Glutamatergic neuron (in vitro differentiated cells): ENCODE measurements around the gene EXOC8. TPM values are rescaled to one million over a fixed set of nuclear protein-coding genes. Genes with fewer than 3 reads are reported as not detected.

Source experiments
- DNase-seq: peaks from one replicate; pipeline ENCODE4 v3.0.0; 2022
- H3K27ac Mint-ChIP-seq: one replicate; pipeline ENCODE4 v1.8.0; 2020; ENCODE audit warnings: mild to moderate bottlenecking, mixed read lengths, inconsistent platforms; ENCODE audit not compliant: unreplicated experiment
- H3K27me3 Mint-ChIP-seq: one replicate; pipeline ENCODE4 v1.8.0; 2020; ENCODE audit warnings: mild to moderate bottlenecking, moderate library complexity, mixed read lengths, inconsistent platforms; ENCODE audit not compliant: unreplicated experiment
- H3K36me3 Mint-ChIP-seq: one replicate; pipeline ENCODE4 v1.8.0; 2020; ENCODE audit warnings: mild to moderate bottlenecking, mixed read lengths, inconsistent platforms; ENCODE audit not compliant: unreplicated experiment
- H3K4me1 Mint-ChIP-seq: one replicate; pipeline ENCODE4 v1.8.0; 2020; ENCODE audit warnings: mild to moderate bottlenecking, low read depth, mixed read lengths, inconsistent platforms; ENCODE audit not compliant: unreplicated experiment
- H3K4me3 Mint-ChIP-seq: one replicate; pipeline ENCODE4 v1.8.0; 2020; ENCODE audit warnings: mild to moderate bottlenecking, mixed read lengths, inconsistent platforms; ENCODE audit not compliant: unreplicated experiment
- H3K9me3 Mint-ChIP-seq: one replicate; pipeline ENCODE4 v1.8.0; 2020; ENCODE audit warnings: mild to moderate bottlenecking, moderate library complexity, mixed read lengths, inconsistent platforms; ENCODE audit not compliant: unreplicated experiment
- CTCF ChIP-seq: fragments of 200-600 bp; sonication (generic); IDR thresholded peaks from one replicate; pipeline ENCODE4 v1.5.0; 2021; ENCODE audit not compliant: partially characterized antibody, unreplicated experiment
- total RNA-seq: library from RNA; stranded (reverse); fragmentation: NEBNext Ultra II Directional; extraction: Animal tissue kit (Norgen Biotek cat#: 25700); gene quantifications from one replicate; pipeline ENCODE4 v1.2.1, GENCODE V29; 2021; ENCODE audit not compliant: unreplicated experiment

The EXOC8 gene
- total RNA-seq, 1 donor from 2014 or later = 11.4 TPM

DNA sequence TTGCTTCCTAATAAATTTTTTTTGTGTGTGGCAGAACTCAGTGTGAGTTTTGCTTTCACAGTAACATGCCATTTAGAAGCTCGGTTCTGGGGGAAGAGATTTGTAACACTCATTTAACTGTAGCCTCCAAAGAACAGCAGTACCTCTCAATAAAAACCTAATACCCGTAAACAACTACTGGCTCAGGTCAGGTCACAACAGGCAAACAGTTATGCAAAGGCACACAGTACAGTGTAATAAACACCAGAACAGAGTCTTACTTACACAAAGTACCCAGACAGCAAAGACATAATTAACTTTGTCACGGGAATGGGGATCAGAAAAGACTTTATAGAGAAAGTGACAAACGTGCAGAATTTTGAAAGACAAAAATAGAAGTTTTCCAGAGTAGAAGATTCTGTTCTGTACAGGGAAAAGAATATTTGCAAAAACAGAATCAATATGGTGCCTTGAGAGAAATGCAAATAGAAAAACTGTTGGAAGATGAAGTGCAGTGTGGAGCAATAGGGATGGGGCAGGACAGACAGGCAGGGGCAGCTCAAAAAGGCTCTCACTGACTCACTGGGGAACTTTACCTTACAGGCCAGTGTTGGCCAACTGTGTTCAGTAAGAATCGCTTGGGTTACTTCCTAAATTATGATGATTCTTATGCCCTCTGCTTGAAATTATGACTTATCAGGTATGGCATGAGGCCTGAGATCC, 45.7 kb upstream of the EXOC8 start:
- H3K36me3 Mint-ChIP-seq = no peaks in the 10 kb centered on the region
- no peak for TF ChIP-seq CTCF
- H3K27ac Mint-ChIP-seq = no peak overlapping the region
- H3K27me3 Mint-ChIP-seq = no peaks in the 10 kb centered on the region
- no peak for DNase-seq
- no peaks in the 10 kb centered on the region for H3K4me1 Mint-ChIP-seq
- H3K4me3 Mint-ChIP-seq = no peak overlapping the region
- no peaks in the 10 kb centered on the region for H3K9me3 Mint-ChIP-seq

DNA sequence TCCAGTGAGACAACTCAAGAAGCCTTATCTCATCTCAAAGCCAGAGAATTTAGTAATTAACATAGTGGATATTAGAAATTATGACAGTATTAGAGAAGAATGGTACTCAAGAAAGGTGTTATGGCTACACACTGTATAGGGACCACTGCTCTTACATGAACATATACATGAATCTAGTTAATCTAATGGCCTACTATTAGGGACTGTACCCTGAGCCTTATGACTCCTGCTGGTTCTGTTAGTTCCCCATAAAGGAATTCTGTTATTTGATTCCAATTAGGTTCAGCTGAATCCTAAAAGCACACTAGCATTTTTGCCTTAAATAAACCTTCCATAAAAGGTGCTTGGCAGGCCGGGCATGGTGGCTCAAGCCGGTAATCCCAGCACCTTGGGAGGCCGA, 44.8 kb upstream of the EXOC8 start:
- no peaks in the 10 kb centered on the region for H3K4me1 Mint-ChIP-seq
- no peaks in the 10 kb centered on the region for H3K36me3 Mint-ChIP-seq
- no peak for DNase-seq
- no peak overlapping the region for H3K27ac Mint-ChIP-seq
- H3K9me3 Mint-ChIP-seq = no peaks in the 10 kb centered on the region
- no peak for TF ChIP-seq CTCF
- H3K27me3 Mint-ChIP-seq = no peaks in the 10 kb centered on the region
- no peak overlapping the region for H3K4me3 Mint-ChIP-seq

DNA sequence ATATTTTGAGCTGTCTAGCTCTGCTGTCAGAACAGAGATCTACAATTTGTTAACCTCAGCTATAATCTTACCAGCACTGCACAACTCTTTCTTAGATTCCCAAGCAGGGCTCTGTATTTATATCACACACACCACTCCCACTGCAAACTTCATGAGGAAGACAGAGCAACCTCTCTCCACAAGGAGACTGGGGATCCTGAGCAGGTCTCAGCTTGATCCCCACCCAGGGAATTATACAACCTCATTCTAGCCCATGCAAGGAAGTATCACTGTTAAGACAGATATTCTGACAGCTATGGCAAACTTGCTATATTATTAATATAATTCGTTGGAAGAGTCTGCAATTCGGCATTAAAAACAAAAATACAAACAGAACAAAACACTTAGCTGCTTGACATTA, 44.1 kb upstream of the EXOC8 start:
- Mint-ChIP-seq H3K4me3 (no peak overlapping the region), H3K27ac (no peak overlapping the region), H3K9me3 (no peaks in the 10 kb centered on the region), H3K27me3 (no peaks in the 10 kb centered on the region), H3K4me1 (no peaks in the 10 kb centered on the region), H3K36me3 (no peaks in the 10 kb centered on the region)
- no peak for TF ChIP-seq CTCF
- no peak for DNase-seq

DNA sequence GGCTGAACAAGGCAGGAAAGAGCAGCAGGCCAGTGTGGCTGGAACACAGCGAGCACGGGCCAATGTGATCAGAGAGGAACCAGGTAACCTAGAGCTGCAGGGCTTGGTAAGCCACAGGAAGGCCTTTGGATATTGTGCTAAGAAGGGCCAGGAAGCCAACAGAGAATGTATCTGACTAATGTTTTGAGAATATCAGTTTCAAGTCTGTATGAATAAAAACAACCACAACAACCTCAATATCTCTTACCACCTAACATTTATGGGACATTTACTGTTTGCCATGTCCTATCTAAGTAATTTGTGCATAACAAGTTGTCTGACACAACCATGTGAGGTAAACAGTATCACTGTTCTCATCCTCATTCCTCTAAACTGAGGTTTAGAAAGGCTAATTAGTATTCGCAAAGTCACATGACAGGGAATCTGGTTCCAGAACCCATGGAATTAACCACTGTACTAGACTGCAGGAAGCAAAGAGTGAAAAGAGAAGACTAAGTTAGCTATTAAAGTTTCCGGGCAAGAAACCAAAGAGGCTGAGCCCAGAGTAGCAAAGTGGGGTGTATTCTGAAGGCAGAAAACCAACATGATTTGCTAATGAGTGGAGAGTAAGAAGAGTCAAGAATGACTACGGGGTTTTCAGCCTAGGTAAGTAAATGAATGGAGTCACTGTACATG, 39.4 kb upstream of the EXOC8 start:
- Mint-ChIP-seq H3K4me3 (no peak overlapping the region), H3K4me1 (no peaks in the 10 kb centered on the region), H3K27me3 (no peaks in the 10 kb centered on the region), H3K27ac (no peak overlapping the region), H3K36me3 (no peaks in the 10 kb centered on the region), H3K9me3 (no peaks in the 10 kb centered on the region)
- no peak for DNase-seq
- TF ChIP-seq CTCF = no peak

DNA sequence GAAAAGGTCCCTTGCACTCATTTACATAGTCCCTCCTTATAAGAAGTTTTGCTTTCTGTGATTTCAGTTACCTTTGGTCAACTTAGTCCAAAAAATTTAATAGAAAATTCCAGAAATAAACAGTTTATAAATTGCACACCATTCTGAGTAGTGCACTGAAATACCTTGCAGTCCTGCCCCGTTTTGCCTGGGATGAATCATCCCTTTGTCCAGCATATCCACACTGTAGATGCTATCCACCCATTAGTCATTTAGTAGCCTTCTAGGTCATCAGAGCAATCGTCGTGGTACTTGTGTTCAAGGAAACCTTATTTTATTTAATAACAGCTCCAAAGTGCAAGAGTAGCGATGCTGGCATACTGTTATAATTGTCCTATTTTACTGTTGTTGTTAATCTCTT, 38.4 kb upstream of the EXOC8 start:
- H3K27me3 Mint-ChIP-seq = no peaks in the 10 kb centered on the region
- TF ChIP-seq CTCF = no peak
- no peak overlapping the region for H3K4me3 Mint-ChIP-seq

More for the DNA sequence above, 38.4 kb upstream of the EXOC8 start:
- no peaks in the 10 kb centered on the region for H3K36me3 Mint-ChIP-seq
- DNase-seq = no peak
- no peaks in the 10 kb centered on the region for H3K9me3 Mint-ChIP-seq
- no peaks in the 10 kb centered on the region for H3K4me1 Mint-ChIP-seq
- no peak overlapping the region for H3K27ac Mint-ChIP-seq
